Body of pancreas (tissue), 4 donors: ENCODE data around the gene ZNF324B.

ENCODE experiments used
- POLR2A ChIP-seq, 3 donors: fragments of 450-650 bp; IDR thresholded peaks; one replicate each; pipeline ENCODE4 v1.6.1; 2016; ENCODE audit warnings: antibody characterized with exemption in 3 of 3, mild to moderate bottlenecking in 2 of 3
- TF ChIP-seq, protein P1 (sequence below), 7 experiments: fragments of 450-650 bp in 4 of 7; fragments of 200-600 bp in 3 of 7; sonication (generic) in 3 of 7; IDR thresholded peaks; one replicate each; pipeline ENCODE4 v1.5.1; 2016 to 2019; ENCODE audit warnings: antibody characterized with exemption in 7 of 7

DNA sequence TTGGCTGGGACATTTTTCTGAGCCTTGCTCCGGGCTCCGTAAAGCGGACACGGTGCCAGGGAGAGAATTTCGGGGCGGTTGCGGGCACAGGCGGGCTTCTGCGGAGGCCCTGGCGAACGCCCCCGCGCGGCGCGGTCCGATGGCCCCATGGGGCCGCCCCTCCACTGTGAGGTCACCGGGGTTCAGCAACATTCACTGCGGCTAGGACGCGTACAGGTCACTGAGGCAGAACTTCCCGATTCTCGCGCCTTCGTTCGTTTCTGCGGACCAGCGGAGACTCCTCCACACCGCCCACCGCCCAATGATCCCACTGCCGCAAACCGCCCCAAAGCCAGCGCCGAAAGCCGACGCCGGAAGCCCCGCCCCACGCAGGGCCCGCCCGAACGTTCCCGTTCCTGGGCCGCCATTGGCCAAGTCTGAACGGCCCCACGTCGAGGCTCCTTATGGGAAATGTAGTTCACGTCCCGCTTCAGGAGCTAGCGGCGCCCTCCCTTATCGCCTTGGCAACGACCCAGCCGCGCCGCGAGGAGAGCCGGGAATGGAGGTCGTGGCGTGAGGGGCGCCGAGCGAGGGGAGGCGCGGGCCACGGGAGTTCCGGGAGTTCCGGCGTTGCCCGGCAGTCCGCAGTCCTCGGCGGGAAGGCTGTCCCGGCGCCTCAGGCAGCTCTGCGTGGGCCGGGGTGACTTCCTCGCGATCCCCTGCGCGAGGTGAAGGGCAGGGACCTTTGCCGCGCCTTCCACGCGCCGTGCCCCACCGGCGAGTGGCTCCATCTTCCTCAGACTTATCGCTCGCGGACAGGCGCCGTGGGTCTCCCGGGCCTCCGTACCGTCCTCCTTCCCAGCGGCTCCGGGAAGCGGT, 43.0 kb upstream of the ZNF324B start, which contains the start of gene ZNF584:
- TF ChIP-seq, protein P1, sequence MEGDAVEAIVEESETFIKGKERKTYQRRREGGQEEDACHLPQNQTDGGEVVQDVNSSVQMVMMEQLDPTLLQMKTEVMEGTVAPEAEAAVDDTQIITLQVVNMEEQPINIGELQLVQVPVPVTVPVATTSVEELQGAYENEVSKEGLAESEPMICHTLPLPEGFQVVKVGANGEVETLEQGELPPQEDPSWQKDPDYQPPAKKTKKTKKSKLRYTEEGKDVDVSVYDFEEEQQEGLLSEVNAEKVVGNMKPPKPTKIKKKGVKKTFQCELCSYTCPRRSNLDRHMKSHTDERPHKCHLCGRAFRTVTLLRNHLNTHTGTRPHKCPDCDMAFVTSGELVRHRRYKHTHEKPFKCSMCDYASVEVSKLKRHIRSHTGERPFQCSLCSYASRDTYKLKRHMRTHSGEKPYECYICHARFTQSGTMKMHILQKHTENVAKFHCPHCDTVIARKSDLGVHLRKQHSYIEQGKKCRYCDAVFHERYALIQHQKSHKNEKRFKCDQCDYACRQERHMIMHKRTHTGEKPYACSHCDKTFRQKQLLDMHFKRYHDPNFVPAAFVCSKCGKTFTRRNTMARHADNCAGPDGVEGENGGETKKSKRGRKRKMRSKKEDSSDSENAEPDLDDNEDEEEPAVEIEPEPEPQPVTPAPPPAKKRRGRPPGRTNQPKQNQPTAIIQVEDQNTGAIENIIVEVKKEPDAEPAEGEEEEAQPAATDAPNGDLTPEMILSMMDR (IDR thresholded peaks at IDR 0.05) = peak in 2 of 7 experiments; percentile 10 to 24
- TF ChIP-seq POLR2A (IDR thresholded peaks at IDR 0.05) = peak; percentile 56 to 90 (median 84)
